ENCODE results near the gene SPACA5B. TPM values are rescaled to one million over a fixed set of nuclear protein-coding genes. Genes with fewer than 3 reads are reported as not detected.

Gene SPACA5B
- total RNA-seq, 1 donor from 2014 or later, result not detected

Other genes with a start within 250 kb of the SPACA5B start
- gene ZNF182, start 126.6 kb upstream of the SPACA5B start, total RNA-seq, result 6.5 and 6.7 TPM in 2 replicates
- not detected in 2 replicates for gene SPACA5, start 123.6 kb upstream of the SPACA5B start, total RNA-seq
- 0.44 and 0.54 TPM in 2 replicates for gene ZNF630, start 59.0 kb upstream of the SPACA5B start, total RNA-seq
- gene SSX5, start 66.2 kb downstream of the SPACA5B start, total RNA-seq, result not detected in 2 replicates
- gene SSX1, start 124.8 kb downstream of the SPACA5B start, total RNA-seq, result not detected in 2 replicates
- not detected in 2 replicates for gene SSX3, start 226.1 kb downstream of the SPACA5B start, total RNA-seq

Measured in T-helper 1 cell treated with Interleukin-12 subunit alpha and Interleukin-12 subunit beta and Interleukin-4 antibody, amounts not matched to agents 30 ng/mL and 1 ng/mL, for 36 hours (primary cell).